ENCODE results near the gene SRGAP3.

Gene SRGAP3

GRCh38 chr3:9147215-9147895 is 102.1 kb downstream of the SRGAP3 start:
- no peak for DNase-seq (ENCODE audit: low read depth in 2 of 3, low spot score in 2 of 3)

- no peak for DNase-seq (ENCODE audit: low read depth in 2 of 3, low spot score in 2 of 3)
Measured at GRCh38 chr3:9146367-9147071, 102.9 kb downstream of the SRGAP3 start.

- no peak for DNase-seq (ENCODE audit: low read depth in 2 of 3, low spot score in 2 of 3)
Measured at GRCh38 chr3:9143184-9143583, 106.3 kb downstream of the SRGAP3 start.

GRCh38 chr3:9142362-9142761 is 107.1 kb downstream of the SRGAP3 start:
- DNase-seq (ENCODE audit: low read depth in 2 of 3, low spot score in 2 of 3): no peak

GRCh38 chr3:9141928-9142289 is 107.5 kb downstream of the SRGAP3 start:
- no peak for DNase-seq (ENCODE audit: low read depth in 2 of 3, low spot score in 2 of 3)

- DNase-seq (ENCODE audit: low read depth in 2 of 3, low spot score in 2 of 3): no peak
Measured at GRCh38 chr3:9139366-9139765, 110.1 kb downstream of the SRGAP3 start.

- DNase-seq (ENCODE audit: low read depth in 2 of 3, low spot score in 2 of 3): no peak
Measured at GRCh38 chr3:9137676-9138075, 111.8 kb downstream of the SRGAP3 start.

- DNase-seq (ENCODE audit: low read depth in 2 of 3, low spot score in 2 of 3): no peak
Measured at GRCh38 chr3:9136746-9137465, 112.5 kb downstream of the SRGAP3 start.

GRCh38 chr3:9135930-9136525 is 113.4 kb downstream of the SRGAP3 start:
- no peak for DNase-seq (ENCODE audit: low read depth in 2 of 3, low spot score in 2 of 3)

- no peak for DNase-seq (ENCODE audit: low read depth in 2 of 3, low spot score in 2 of 3)
Measured at GRCh38 chr3:9135526-9135925, 113.9 kb downstream of the SRGAP3 start.

- no peak for DNase-seq (ENCODE audit: low read depth in 2 of 3, low spot score in 2 of 3)
Measured at GRCh38 chr3:9133656-9134055, 115.8 kb downstream of the SRGAP3 start.

- no peak for DNase-seq (ENCODE audit: low read depth in 2 of 3, low spot score in 2 of 3)
Measured at GRCh38 chr3:9130345-9131305, 118.8 kb downstream of the SRGAP3 start.

GRCh38 chr3:9129365-9129764 is 120.1 kb downstream of the SRGAP3 start:
- DNase-seq (ENCODE audit: low read depth in 2 of 3, low spot score in 2 of 3): no peak

GRCh38 chr3:9125278-9125951 is 124.0 kb downstream of the SRGAP3 start:
- no peak for DNase-seq (ENCODE audit: low read depth in 2 of 3, low spot score in 2 of 3)

GRCh38 chr3:9124730-9125129 is 124.7 kb downstream of the SRGAP3 start:
- no peak for DNase-seq (ENCODE audit: low read depth in 2 of 3, low spot score in 2 of 3)

GRCh38 chr3:9123840-9124239 is 125.6 kb downstream of the SRGAP3 start:
- DNase-seq (ENCODE audit: low read depth in 2 of 3, low spot score in 2 of 3): no peak

GRCh38 chr3:9122732-9123364 is 126.6 kb downstream of the SRGAP3 start:
- no peak for DNase-seq (ENCODE audit: low read depth in 2 of 3, low spot score in 2 of 3)

GRCh38 chr3:9121366-9122001 is 128.0 kb downstream of the SRGAP3 start:
- DNase-seq (ENCODE audit: low read depth in 2 of 3, low spot score in 2 of 3): no peak

- DNase-seq (ENCODE audit: low read depth in 2 of 3, low spot score in 2 of 3): no peak
Measured at GRCh38 chr3:9119331-9119730, 130.1 kb downstream of the SRGAP3 start.

Data from activated CD8-positive, alpha-beta memory T cell treated with anti-CD3 and anti-CD28 coated beads for 48 hours (primary cell).